ENCODE measurements around the gene CHAF1A.

CHAF1A gene

DNA sequence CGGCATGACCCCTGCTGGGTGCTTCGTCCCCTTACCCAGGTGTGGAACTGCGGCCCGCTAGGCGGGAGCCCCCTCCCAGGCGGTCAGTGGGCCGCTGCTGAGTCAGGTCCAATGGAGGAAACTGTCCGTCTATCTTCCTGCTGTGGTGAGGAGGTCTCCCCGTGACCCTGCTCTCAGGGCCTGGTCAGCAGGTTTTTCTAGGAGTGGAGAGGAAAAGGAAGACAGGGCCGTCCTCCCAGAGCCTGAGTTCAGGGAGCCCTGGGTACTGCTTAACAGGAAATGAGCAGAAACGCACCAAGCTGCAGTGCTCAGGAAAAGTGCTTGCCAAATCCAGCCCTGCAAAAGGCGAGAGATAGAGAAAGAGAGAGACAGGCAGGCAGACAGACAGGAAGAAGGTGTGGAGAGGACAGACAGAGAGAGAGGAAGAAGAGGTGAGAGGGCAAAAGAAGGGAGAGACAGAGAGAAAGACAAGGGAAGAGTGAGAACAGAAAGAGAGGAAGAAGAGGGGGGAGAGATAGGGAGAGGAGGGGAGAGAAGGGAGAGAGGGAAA, 12.3 kb upstream of the CHAF1A start:
- H3K36me3 ChIP-seq = peaks cover 35% of the 10 kb centered on the region
- H3K4me3 ChIP-seq (ENCODE audit: low read depth in 1 of 2, low read length in 1 of 2) = peak overlapping the region in 1 of 2 experiments; percentile 10
- peak overlapping the region; percentile 83 for H3K27ac ChIP-seq
- no peak for TF ChIP-seq CTCF (IDR thresholded peaks at IDR 0.05)
- H3K9me3 ChIP-seq = no peaks in the 10 kb centered on the region
- peaks cover 44 to 49% of the 10 kb centered on the region in 2 experiments for H3K4me1 ChIP-seq (ENCODE audit: control insufficient read depth in 1 of 2, insufficient read depth in 1 of 2, low read depth in 1 of 2, low read length in 1 of 2)
- no peaks in the 10 kb centered on the region for H3K27me3 ChIP-seq

DNA sequence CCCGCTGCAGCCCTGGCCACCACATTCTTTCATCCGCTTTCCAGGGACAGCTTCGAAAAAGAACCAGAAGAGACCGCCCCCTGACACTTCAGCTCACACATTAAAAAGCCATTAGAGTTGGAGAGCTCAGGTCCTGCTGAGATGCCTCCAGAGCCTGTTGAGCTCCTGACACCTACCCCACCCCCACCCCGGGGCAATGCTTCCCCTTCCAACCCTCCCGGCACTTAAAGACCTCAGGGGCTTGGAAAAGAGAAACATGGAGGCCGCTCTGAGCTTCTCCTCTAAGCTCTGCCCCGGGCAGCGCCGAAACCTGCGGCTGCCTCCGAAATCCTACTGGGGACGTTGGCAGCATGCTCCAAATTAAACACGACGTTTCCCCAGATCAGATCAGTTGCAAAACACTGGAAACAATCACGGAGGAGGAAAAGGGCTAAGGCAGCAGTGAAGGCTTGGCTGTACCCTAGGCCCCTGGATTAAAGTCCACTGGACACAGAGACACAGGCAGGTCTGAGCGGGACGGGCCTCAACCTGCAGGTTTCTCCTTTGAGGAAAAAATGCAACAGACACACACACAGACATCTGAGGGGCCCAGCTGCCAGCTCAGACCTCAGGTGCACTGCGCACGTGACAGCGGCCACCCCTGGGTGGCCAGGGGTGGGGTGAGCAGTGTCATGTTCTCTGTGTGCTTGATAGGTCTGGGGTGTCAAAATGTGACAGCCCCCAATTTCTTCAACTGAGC, 11.7 kb upstream of the CHAF1A start:
- no peaks in the 10 kb centered on the region for H3K27me3 ChIP-seq
- no peak for TF ChIP-seq CTCF (IDR thresholded peaks at IDR 0.05)
- H3K27ac ChIP-seq = peak overlapping the region; percentile 83
- no peaks in the 10 kb centered on the region for H3K9me3 ChIP-seq
- H3K4me3 ChIP-seq (ENCODE audit: low read depth in 1 of 2, low read length in 1 of 2) = peak overlapping the region; percentile 9 to 29
- H3K4me1 ChIP-seq (ENCODE audit: control insufficient read depth in 1 of 2, insufficient read depth in 1 of 2, low read depth in 1 of 2, low read length in 1 of 2) = peaks cover 44 to 49% of the 10 kb centered on the region in 2 experiments
- H3K36me3 ChIP-seq = peaks cover 35% of the 10 kb centered on the region

GRCh38 chr19:4391306-4391693, 11.1 kb upstream of the CHAF1A start:
- Histone ChIP-seq H3K9me3 (no peaks in the 10 kb centered on the region), H3K4me1 (ENCODE audit: control insufficient read depth in 1 of 2, insufficient read depth in 1 of 2, low read depth in 1 of 2, low read length in 1 of 2) (peaks cover 44 to 49% of the 10 kb centered on the region in 2 experiments), H3K27me3 (no peaks in the 10 kb centered on the region), H3K36me3 (peaks cover 40% of the 10 kb centered on the region), H3K27ac (peak overlapping the region; percentile 83), H3K4me3 (ENCODE audit: low read depth in 1 of 2, low read length in 1 of 2) (peak overlapping the region; percentile 9 to 29)
- TF ChIP-seq CTCF (IDR thresholded peaks at IDR 0.05) = no peak

DNA sequence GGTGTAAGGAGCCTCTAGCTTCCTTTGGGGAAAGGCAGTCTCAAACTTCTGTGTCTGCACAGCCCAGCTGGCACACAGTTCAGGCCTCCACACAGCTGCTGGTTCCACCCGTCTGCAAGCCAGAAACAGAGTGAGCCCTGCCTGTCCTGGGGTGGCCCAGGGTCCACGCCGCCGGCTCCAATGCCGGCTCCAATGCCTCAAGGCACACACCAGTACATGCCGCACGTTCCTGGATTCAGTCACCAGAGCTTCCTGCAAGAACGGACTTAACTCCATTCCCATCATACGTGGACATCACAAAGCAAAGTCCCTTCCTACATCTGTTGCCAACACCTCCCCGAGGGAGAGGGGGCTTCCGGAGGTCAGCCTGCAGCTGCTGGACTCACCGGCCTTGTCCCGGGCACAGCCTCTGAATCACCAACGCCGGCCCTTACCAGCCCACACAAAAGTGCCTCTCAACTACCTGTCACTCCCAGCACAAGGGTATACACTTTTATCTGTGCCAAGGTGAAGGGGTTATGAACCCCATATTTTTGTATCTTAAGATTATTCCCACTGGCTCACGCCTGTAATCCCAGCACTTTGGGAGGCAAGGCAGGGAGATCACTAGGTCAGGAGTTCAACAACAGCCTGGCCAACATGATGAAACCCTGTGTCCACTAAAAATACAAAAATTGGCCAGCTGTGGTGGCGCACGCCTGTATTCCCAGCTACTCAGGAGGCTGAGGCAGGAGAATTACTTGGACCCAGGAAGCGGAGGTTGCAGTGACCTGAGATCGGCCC, 10.5 kb upstream of the CHAF1A start:
- Histone ChIP-seq H3K9me3 (no peaks in the 10 kb centered on the region), H3K36me3 (peaks cover 42% of the 10 kb centered on the region), H3K4me3 (ENCODE audit: low read depth in 1 of 2, low read length in 1 of 2) (no peak overlapping the region), H3K27me3 (no peaks in the 10 kb centered on the region), H3K27ac (peak overlapping the region; percentile 83), H3K4me1 (ENCODE audit: control insufficient read depth in 1 of 2, insufficient read depth in 1 of 2, low read depth in 1 of 2, low read length in 1 of 2) (peaks cover 44 to 49% of the 10 kb centered on the region in 2 experiments)
- no peak for TF ChIP-seq CTCF (IDR thresholded peaks at IDR 0.05)

GRCh38 chr19:4393947-4394590, 8.4 kb upstream of the CHAF1A start:
- Histone ChIP-seq H3K4me1 (ENCODE audit: control insufficient read depth in 1 of 2, insufficient read depth in 1 of 2, low read depth in 1 of 2, low read length in 1 of 2) (peaks cover 47 to 53% of the 10 kb centered on the region in 2 experiments), H3K36me3 (peaks cover 33% of the 10 kb centered on the region), H3K27ac (peak overlapping the region; percentile 15), H3K9me3 (no peaks in the 10 kb centered on the region), H3K4me3 (ENCODE audit: low read depth in 1 of 2, low read length in 1 of 2) (no peak overlapping the region), H3K27me3 (no peaks in the 10 kb centered on the region)
- TF ChIP-seq CTCF (IDR thresholded peaks at IDR 0.05) = no peak

Measured in neutrophil (primary cell).